ENCODE results near the gene BCL2. TPM values are rescaled to one million over a fixed set of nuclear protein-coding genes. Genes with fewer than 3 reads are reported as not detected.

BCL2 gene
- total RNA-seq, 1 donor from 2014 or later = 145 TPM

GRCh38 chr18:63315876-63316275, 3.7 kb downstream of the BCL2 start:
- Mint-ChIP-seq H3K4me3 (peak overlapping the region; percentile 99), H3K4me1 (peaks cover 70% of the 10 kb centered on the region), H3K36me3 (ENCODE audit: low read depth) (peaks cover 60% of the 10 kb centered on the region), H3K27ac (peak overlapping the region; percentile 96), H3K9me3 (no peaks in the 10 kb centered on the region), H3K27me3 (no peaks in the 10 kb centered on the region)
- ATAC-seq (ENCODE audit: low read depth) (no peak), DNase-seq (no peak)
- intact Hi-C loops (cut with micrococcal nuclease) = loop anchor here (2.0 to 5.0 kb wide), 2 partner anchors 34 to 1129 kb away; partner anchors contain the start of genes PIGN and RELCH
- TF ChIP-seq CTCF (IDR thresholded peaks at IDR 0.05) = no peak
- CTCF ChIA-PET = interaction anchor here (1.9 to 2.4 kb wide), 2 partner anchors 23 to 160 kb away, joined by 5 to 9 read pairs; no protein-coding TSS in a partner anchor
- POLR2A ChIA-PET = interaction anchor here (0.6 to 5.7 kb wide), 4 partner anchors 9 to 174 kb away, joined by 3 to 123 read pairs (median 12); no protein-coding TSS in a partner anchor

- ChIA-PET CTCF (interaction anchor here (1.0 to 2.4 kb wide), 6 partner anchors 23 to 195 kb away, joined by 3 to 9 read pairs (median 4); no protein-coding TSS in a partner anchor), POLR2A (interaction anchor here (0.6 to 5.7 kb wide), 10 partner anchors 8 to 177 kb away, joined by 3 to 123 read pairs (median 5); no protein-coding TSS in a partner anchor)
- Mint-ChIP-seq H3K4me3 (peak overlapping the region; percentile 99), H3K36me3 (ENCODE audit: low read depth) (peaks cover 61% of the 10 kb centered on the region), H3K9me3 (no peaks in the 10 kb centered on the region), H3K27me3 (no peaks in the 10 kb centered on the region), H3K4me1 (peaks cover 73% of the 10 kb centered on the region), H3K27ac (peak overlapping the region; percentile 96)
- no peak for DNase-seq
- ATAC-seq (ENCODE audit: low read depth) = no peak
- intact Hi-C loops (cut with micrococcal nuclease) = loop anchor here (5.0 kb wide), 1 partner anchor 33 kb away; no protein-coding TSS in a partner anchor
- TF ChIP-seq CTCF (IDR thresholded peaks at IDR 0.05) = no peak
Measured at GRCh38 chr18:63315131-63315662, 4.4 kb downstream of the BCL2 start.

- ChIA-PET CTCF (interaction anchor here (0.6 to 2.4 kb wide), 9 partner anchors 22 to 194 kb away, joined by 3 to 9 read pairs (median 4); no protein-coding TSS in a partner anchor), POLR2A (interaction anchor here (0.8 to 5.7 kb wide), 11 partner anchors 16 to 790 kb away, joined by 3 to 123 read pairs (median 4); no protein-coding TSS in a partner anchor)
- Mint-ChIP-seq H3K27me3 (no peaks in the 10 kb centered on the region), H3K9me3 (no peaks in the 10 kb centered on the region), H3K27ac (peak overlapping the region; percentile 96), H3K4me3 (peak overlapping the region; percentile 99), H3K4me1 (peaks cover 81% of the 10 kb centered on the region), H3K36me3 (ENCODE audit: low read depth) (peaks cover 65% of the 10 kb centered on the region)
- DNase-seq (no peak), ATAC-seq (ENCODE audit: low read depth) (no peak)
- TF ChIP-seq CTCF (IDR thresholded peaks at IDR 0.05) = no peak
- intact Hi-C loops (cut with micrococcal nuclease) = no loop called here
Measured at GRCh38 chr18:63314062-63314790, 5.3 kb downstream of the BCL2 start.

- Mint-ChIP-seq H3K27me3 (no peaks in the 10 kb centered on the region), H3K4me1 (peaks cover 87% of the 10 kb centered on the region), H3K27ac (peak overlapping the region; percentile 96), H3K4me3 (peak overlapping the region; percentile 77), H3K36me3 (ENCODE audit: low read depth) (peaks cover 62% of the 10 kb centered on the region), H3K9me3 (no peaks in the 10 kb centered on the region)
- intact Hi-C loops (cut with micrococcal nuclease) = loop anchor here (2.0 kb wide), 1 partner anchor 107 kb away; no protein-coding TSS in a partner anchor
- ChIA-PET POLR2A (interaction anchor here (2.7 to 5.7 kb wide), 5 partner anchors 20 to 172 kb away, joined by 6 to 123 read pairs (median 69); no protein-coding TSS in a partner anchor), CTCF (interaction anchor here (1.1 to 2.4 kb wide), 3 partner anchors 155 to 174 kb away, joined by 4 to 9 read pairs (median 5); no protein-coding TSS in a partner anchor)
- ATAC-seq (ENCODE audit: low read depth) (no peak), DNase-seq (no peak)
- TF ChIP-seq CTCF (IDR thresholded peaks at IDR 0.05) = no peak
Measured at GRCh38 chr18:63313396-63313917, 6.1 kb downstream of the BCL2 start.
